Measurements from ENCODE around the gene DDB1.

Gene DDB1
- total RNA-seq = 140 to 176 (median 165) reads per million in 4 donors

DNA sequence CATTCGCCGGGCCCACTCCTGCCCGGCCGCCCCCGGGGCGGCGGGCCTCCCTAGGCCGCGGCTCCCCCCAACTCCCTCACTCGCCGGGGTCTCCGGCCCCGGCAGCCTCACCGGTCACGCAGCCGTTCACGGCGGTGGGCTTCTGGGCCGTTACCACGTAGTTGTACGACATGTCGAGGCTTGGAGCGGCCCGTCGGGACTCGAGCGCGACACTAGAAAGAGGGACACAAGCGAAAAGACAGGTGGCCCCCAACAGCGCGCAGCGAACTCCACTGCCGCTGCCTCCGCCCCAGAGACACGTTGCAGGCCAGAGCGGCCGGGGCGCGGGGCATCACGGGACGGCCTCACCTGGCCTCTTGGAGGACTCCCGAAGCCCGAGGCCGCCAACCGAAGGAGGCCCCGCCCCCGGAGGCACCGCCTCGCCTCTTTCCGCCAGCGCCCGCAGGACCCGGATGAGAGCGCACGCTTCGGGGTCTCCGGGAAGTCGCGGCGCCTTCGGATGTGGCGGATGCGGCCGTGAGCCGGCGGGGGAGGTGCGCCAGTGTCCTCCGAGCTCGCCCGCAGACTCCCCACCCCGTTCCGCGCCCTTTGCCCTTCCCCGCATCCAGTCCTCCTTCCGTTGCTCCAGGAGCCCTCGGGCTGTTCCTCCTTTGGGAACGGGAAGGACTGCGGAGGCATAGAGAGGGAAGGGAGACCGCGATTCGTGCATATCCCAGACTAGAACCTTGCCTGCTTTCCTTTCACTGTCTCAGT lies at the start of gene DDB1, which contains the start of gene TKFC:
Gene DDB1 (minus strand): TSS at position 309 of the 753 bp plus-strand sequence. CDS start 137 bp downstream, at position 172.
Gene TKFC (plus strand): TSS at position 432 of the 753 bp plus-strand sequence. CDS start 1,501 bp downstream, outside the sequence.
- peak; percentile 93 to 97 (median 94) for DNase-seq

- no peak for DNase-seq
Observed at GRCh38 chr11:61380884-61381283, 48.0 kb upstream of the DDB1 start.

DNA sequence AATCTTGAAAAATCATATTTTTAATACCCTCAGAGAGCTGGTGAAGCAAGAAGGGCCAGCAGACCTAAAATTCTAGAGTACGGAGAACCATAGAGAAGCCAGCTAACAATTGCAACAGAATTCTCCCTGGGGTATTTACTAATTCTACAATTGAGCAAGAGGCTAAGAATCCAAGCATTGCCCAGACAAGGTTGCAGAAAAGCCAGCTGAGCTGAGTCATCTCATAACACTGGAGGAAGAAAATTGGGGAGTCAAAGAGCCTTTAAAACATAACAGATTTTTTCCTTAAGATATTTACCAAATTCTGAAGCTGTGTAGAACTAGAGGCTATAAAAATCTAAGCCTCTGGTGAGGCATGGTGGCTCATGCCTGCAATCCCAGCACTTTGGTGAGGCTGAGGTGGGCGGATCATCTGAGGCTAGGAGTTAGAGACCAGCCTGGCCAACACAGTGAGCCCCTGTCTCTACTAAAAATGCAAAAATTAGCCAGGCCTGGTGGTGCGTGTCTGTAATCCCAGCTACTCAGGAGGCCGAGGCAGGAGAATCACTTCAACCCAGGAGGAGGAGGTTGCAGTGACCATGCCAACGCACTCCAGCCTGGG lies 45.9 kb upstream of the DDB1 start:
- no peak for DNase-seq

- no peak for DNase-seq
Observed at GRCh38 chr11:61377461-61378160, 44.7 kb upstream of the DDB1 start.

- DNase-seq = no peak
Observed at GRCh38 chr11:61375761-61376108, 42.8 kb upstream of the DDB1 start.

DNA sequence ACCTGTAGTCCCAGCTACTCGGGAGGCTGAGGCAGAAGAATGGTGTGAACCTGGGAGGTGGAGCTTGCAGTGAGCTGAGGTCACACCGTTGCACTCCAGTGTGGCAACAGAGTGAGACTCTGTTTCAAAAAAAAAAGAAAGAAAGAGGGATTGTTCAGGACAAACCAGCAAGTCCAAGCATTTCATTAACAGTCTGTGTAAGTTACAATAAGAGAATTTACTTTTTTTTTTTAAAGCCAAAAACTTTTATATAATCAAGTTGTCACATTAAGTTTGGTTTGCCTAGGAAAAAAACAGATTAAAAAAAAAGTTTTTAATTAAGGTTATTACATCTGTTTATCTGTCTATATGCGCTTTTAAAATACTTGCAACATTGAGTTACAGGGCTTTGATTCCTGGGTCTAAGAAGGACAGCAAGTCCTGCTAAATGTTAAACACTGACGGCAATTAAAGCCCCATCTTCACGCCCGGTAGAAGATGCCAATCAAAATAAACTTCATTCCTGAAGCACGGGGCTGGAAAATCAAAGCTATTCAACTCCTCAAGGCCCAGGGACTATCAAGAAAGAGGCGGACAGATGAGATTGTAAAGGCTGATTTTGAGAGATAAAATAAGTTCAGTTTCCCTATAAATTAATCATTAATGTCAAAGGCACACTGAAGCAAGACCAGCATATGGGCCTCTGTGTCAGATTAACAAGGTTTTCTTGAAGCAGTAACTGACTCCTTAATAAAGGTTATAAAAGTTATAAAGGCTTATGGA lies 39.9 kb upstream of the DDB1 start:
- no peak for DNase-seq

DNA sequence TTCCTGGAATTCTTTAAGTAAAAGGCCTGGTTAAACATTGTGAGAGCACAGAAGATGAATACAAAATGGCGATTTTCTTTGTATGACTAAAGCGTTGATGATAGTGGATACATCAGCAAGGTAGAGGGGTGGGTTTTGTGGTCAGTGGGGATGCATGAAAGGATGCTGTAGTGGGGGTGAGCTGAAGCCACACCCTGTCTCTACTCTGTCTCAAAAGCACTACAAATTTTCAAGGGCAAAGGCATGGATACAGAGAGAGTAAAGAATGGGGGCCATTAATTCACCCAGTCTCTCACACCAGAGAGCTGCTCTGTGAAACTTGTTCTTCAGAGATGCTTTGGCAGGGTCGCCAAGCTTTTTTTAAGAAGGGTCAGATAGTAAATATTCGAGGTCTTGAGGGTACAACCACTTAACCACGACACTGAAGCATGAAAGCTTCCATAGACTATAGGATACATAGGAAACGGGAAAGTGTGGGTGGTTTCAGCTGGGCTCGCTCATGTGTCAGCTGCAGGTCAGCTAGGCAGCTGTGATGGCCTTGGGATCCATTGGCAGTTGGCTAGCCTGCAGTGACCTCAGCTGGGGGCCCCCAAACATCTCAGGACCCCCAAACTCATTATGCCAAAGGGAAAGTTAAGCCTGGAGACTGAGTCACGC lies 37.6 kb upstream of the DDB1 start:
- DNase-seq = no peak

- no peak for DNase-seq
Observed at GRCh38 chr11:61369372-61370348, 36.8 kb upstream of the DDB1 start.

GRCh38 chr11:61368646-61369045 lies 35.7 kb upstream of the DDB1 start:
- DNase-seq = no peak

GRCh38 chr11:61367406-61367805 lies 34.5 kb upstream of the DDB1 start:
- no peak for DNase-seq

DNA sequence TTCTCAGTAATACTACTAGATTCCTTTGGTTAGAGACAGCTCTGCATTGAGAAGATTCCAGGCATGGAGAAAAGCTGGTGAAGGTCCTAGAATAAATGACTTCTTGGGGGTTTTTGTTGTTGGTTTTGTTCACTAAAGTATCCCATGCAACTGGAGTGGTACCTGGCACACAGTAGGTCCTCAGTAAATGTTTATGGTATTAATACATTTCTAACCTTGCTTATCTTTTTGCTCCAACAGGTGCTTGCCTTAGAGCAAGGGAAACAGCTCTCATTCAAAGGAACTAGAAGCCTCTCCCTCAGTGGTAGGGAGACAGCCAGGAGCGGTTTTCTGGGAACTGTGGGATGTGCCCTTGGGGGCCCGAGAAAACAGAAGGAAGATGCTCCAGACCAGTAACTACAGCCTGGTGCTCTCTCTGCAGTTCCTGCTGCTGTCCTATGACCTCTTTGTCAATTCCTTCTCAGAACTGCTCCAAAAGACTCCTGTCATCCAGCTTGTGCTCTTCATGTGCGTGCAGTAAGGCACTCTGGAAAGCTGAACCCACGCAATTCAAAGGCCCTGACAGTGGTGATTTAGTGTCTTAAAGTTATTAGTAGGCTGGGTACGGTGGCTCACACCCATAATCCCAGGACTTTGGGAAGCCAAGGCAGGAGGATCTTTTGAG lies 31.2 kb upstream of the DDB1 start:
- DNase-seq = no peak

DNA sequence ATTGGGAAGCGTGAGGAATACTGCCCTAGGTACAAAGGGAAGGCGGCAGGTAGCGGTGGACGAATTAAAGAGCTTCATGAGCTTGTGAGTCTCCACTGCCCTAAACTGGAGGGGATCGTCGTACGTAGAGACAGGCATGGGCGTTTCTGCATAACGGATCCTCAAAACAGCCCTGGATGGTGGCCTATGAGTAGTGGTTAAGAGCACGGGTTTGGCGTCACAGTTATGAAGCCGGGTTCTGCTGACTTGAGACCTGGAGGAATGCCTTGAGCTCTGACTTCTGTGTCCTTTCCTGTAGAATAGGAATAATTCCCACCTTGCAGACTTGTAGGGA lies 29.6 kb upstream of the DDB1 start:
- DNase-seq = peak in 3 of 5 donors; percentile 19 to 50 (median 32)

- DNase-seq = peak; percentile 74 to 95 (median 81)
Observed at GRCh38 chr11:61361741-61362541, 29.0 kb upstream of the DDB1 start, which contains the start of the genes CYB561A3 and TMEM138. TSS of gene CYB561A3 (minus strand) at chr11:61361882. CDS start at chr11:61356713, 5,169 bp downstream. TSS of gene TMEM138 (plus strand) at chr11:61362374. CDS start at chr11:61364391, 2,017 bp downstream.

GRCh38 chr11:61361237-61361740 lies 28.4 kb upstream of the DDB1 start:
- no peak for DNase-seq

GRCh38 chr11:61359516-61359915 lies 26.6 kb upstream of the DDB1 start:
- DNase-seq = no peak

DNA sequence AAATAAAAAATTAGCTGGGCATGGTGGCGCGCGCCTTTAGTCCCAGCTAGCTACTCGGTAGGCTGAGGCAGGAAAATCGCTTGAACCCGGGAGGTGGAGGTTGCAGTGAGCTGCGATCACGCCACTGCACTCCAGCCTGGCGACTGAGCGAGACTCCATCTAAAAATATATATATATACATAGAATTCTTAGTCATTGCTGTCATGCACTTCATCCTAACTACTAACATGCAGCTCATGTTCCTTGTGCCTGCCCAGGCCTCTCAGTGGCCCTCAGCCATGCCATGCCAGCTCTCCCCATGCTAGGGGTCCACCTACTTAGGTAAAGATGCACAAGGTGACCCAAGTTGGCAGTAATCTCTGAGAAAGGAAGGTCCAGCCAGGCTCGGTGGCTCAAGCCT lies 25.7 kb upstream of the DDB1 start:
- DNase-seq = no peak

GRCh38 chr11:61357894-61358239 lies 25.0 kb upstream of the DDB1 start:
- no peak for DNase-seq

DNA sequence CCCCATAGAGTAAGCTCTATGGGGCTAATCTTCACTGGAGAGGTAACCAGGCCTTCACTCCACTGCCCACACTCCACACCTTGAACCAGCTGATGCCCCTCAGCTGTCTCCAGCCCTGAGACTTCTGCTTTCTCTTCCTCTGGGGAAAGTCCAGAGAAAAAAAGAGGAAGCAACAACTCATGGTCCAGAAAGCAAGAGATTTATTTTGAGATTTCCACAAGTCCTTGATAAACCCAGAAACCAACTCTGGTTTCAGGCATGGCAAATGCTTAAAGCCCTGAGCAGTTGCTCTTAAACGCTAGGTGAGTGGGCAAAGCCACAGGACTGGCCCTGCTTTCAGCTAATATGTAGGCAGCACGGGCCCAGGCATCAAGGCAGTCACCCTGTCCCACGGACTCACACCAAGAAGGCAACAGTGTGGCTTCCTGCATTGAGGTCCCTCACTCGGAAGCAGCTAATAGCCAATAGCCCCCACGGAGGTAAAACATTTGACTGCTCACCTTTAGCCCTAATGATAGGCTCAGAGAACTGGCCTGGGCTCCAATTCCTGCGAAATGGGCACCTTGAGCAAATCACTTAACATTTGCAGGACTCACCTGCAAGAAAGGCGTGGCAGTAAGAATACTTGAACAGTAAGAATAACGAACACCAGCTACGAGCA lies 24.5 kb upstream of the DDB1 start:
- no peak for DNase-seq

GRCh38 chr11:61356706-61357105 lies 23.8 kb upstream of the DDB1 start:
- DNase-seq = no peak
